ENCODE data around the gene GOLGA6L10.
"Not testable (repeated sequence)": the region's sequence is repeated elsewhere in the genome, so short reads cannot be mapped to it uniquely, and the experiment has no call there.

The GOLGA6L10 gene

GRCh38 chr15:82303956-82304777 lies 45.1 kb downstream of the GOLGA6L10 start:
- Mint-ChIP-seq H3K4me3 (no peak overlapping the region), H3K9me3 (no peaks in the 10 kb centered on the region), H3K36me3 (ENCODE audit: low read depth) (no peaks in the 10 kb centered on the region), H3K27me3 (no peaks in the 10 kb centered on the region), H3K27ac (no peak overlapping the region), H3K4me1 (peaks cover 4% of the 10 kb centered on the region)
- no peak for ATAC-seq
- no peak for DNase-seq

GRCh38 chr15:82301296-82302016 lies 47.8 kb downstream of the GOLGA6L10 start:
- no peak overlapping the region for H3K27ac Mint-ChIP-seq
- ATAC-seq (no peak), DNase-seq (no peak)
- no peaks in the 10 kb centered on the region for H3K36me3 Mint-ChIP-seq (ENCODE audit: low read depth)
- H3K27me3 Mint-ChIP-seq = no peaks in the 10 kb centered on the region
- H3K4me1 Mint-ChIP-seq = peaks cover 14% of the 10 kb centered on the region
- no peaks in the 10 kb centered on the region for H3K9me3 Mint-ChIP-seq
- no peak overlapping the region for H3K4me3 Mint-ChIP-seq

GRCh38 chr15:82300883-82301282 lies 48.4 kb downstream of the GOLGA6L10 start:
- Mint-ChIP-seq H3K4me1 (peaks cover 14% of the 10 kb centered on the region), H3K36me3 (ENCODE audit: low read depth) (no peaks in the 10 kb centered on the region), H3K4me3 (no peak overlapping the region), H3K27me3 (no peaks in the 10 kb centered on the region), H3K9me3 (no peaks in the 10 kb centered on the region), H3K27ac (no peak overlapping the region)
- ATAC-seq (no peak), DNase-seq (no peak)

GRCh38 chr15:82300326-82300725 lies 48.9 kb downstream of the GOLGA6L10 start:
- not testable (repeated sequence) for DNase-seq; H3K4me3 Mint-ChIP-seq; ATAC-seq; H3K27me3 Mint-ChIP-seq; H3K9me3 Mint-ChIP-seq; H3K27ac Mint-ChIP-seq; H3K36me3 Mint-ChIP-seq (ENCODE audit: low read depth)
- peaks cover 14% of the 10 kb centered on the region for H3K4me1 Mint-ChIP-seq

- ATAC-seq; DNase-seq; H3K4me3 Mint-ChIP-seq; H3K27me3 Mint-ChIP-seq; H3K27ac Mint-ChIP-seq; H3K36me3 Mint-ChIP-seq (ENCODE audit: low read depth); H3K9me3 Mint-ChIP-seq: not testable (repeated sequence)
- peaks cover 10% of the 10 kb centered on the region for H3K4me1 Mint-ChIP-seq
Measured at GRCh38 chr15:82299511-82299914, 49.8 kb downstream of the GOLGA6L10 start.

- ATAC-seq (peak; percentile 63), DNase-seq (peak; percentile 54)
- H3K27me3 Mint-ChIP-seq = no peaks in the 10 kb centered on the region
- H3K4me1 Mint-ChIP-seq = peaks cover 10% of the 10 kb centered on the region
- H3K27ac Mint-ChIP-seq = no peak overlapping the region
- no peaks in the 10 kb centered on the region for H3K9me3 Mint-ChIP-seq
- no peak overlapping the region for H3K4me3 Mint-ChIP-seq
- no peaks in the 10 kb centered on the region for H3K36me3 Mint-ChIP-seq (ENCODE audit: low read depth)
Measured at GRCh38 chr15:82298520-82298919, 50.8 kb downstream of the GOLGA6L10 start.

GRCh38 chr15:82298032-82298431 lies 51.2 kb downstream of the GOLGA6L10 start:
- DNase-seq = no peak
- Mint-ChIP-seq H3K4me3 (peak overlapping the region; percentile 45), H3K36me3 (ENCODE audit: low read depth) (no peaks in the 10 kb centered on the region), H3K4me1 (peaks cover 10% of the 10 kb centered on the region), H3K27me3 (no peaks in the 10 kb centered on the region), H3K27ac (no peak overlapping the region), H3K9me3 (no peaks in the 10 kb centered on the region)
- no peak for ATAC-seq

GRCh38 chr15:82297546-82297945 lies 51.7 kb downstream of the GOLGA6L10 start:
- Mint-ChIP-seq H3K27me3 (no peaks in the 10 kb centered on the region), H3K4me3 (no peak overlapping the region), H3K36me3 (ENCODE audit: low read depth) (no peaks in the 10 kb centered on the region), H3K27ac (no peak overlapping the region), H3K4me1 (peaks cover 10% of the 10 kb centered on the region), H3K9me3 (no peaks in the 10 kb centered on the region)
- ATAC-seq (no peak), DNase-seq (no peak)

- Mint-ChIP-seq H3K4me1 (peaks cover 11% of the 10 kb centered on the region), H3K9me3 (peaks cover 1% of the 10 kb centered on the region)
Measured at GRCh38 chr15:82294061-82294690, 55.1 kb downstream of the GOLGA6L10 start.

GRCh38 chr15:82292271-82292670 lies 57.0 kb downstream of the GOLGA6L10 start:
- DNase-seq (no peak), ATAC-seq (no peak)
- no peak overlapping the region for H3K4me3 Mint-ChIP-seq
- H3K4me1 Mint-ChIP-seq = peaks cover 5% of the 10 kb centered on the region
- H3K27me3 Mint-ChIP-seq = no peaks in the 10 kb centered on the region
- H3K27ac Mint-ChIP-seq = no peak overlapping the region
- peaks cover 11% of the 10 kb centered on the region for H3K9me3 Mint-ChIP-seq
- H3K36me3 Mint-ChIP-seq (ENCODE audit: low read depth) = no peaks in the 10 kb centered on the region

More at GRCh38 chr15:82294061-82294690, 55.1 kb downstream of the GOLGA6L10 start:
- no peak overlapping the region for H3K4me3 Mint-ChIP-seq
- no peak overlapping the region for H3K27ac Mint-ChIP-seq
- H3K27me3 Mint-ChIP-seq = no peaks in the 10 kb centered on the region
- no peak for DNase-seq
- H3K36me3 Mint-ChIP-seq (ENCODE audit: low read depth) = no peaks in the 10 kb centered on the region
- no peak for ATAC-seq
